GM19240 (cell line): ENCODE data around the gene FOXC2.

ENCODE experiments used
- DNase-seq: peaks from one replicate; pipeline ENCODE4 v3.0.0; 2011; ENCODE audit warnings: low spot score; ENCODE audit not compliant: insufficient read length

Gene FOXC2

GRCh38 chr16:86566601-86566965 lies at the start of gene FOXC2:
FOXC2 (plus strand) TSS chr16:86566829; CDS start chr16:86567336, 507 bp downstream.
- DNase-seq, result no peak

GRCh38 chr16:86517033-86517432 lies 49.6 kb upstream of the FOXC2 start:
- no peak for DNase-seq

GRCh38 chr16:86517652-86518258 lies 48.9 kb upstream of the FOXC2 start:
- DNase-seq, result no peak

DNA sequence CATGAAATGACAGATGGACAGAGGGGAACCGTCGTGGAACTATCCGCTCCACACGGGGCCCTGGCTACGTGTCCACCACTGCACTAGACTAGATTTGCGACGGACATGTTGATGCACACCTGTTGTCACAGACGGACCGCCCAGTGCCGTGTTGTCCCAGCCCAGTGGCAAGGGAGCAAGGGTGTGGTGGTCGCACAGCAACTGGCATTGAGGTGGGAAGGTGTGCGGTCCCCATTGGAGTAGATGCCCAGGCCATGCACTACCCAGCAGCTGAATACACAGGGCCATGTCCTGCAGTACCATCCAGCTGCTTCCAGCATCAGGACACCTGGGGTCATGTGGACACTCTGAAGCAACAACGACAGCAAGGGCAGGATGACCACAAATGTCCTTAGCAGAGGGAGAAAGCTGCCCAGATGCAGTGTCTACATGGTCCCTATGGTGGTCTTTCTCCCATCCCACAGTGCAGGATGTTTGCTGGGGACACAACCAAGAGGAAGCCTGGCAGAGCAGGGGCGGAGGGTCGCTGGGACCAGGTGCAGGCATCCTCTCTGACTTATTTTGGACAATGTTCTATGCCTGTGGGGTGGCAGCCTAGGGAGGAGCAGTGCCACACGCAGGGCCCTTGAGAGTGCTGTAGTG lies 47.5 kb upstream of the FOXC2 start:
- DNase-seq, result no peak

GRCh38 chr16:86519649-86520316 lies 46.8 kb upstream of the FOXC2 start:
- DNase-seq, result peak; percentile 66

DNA sequence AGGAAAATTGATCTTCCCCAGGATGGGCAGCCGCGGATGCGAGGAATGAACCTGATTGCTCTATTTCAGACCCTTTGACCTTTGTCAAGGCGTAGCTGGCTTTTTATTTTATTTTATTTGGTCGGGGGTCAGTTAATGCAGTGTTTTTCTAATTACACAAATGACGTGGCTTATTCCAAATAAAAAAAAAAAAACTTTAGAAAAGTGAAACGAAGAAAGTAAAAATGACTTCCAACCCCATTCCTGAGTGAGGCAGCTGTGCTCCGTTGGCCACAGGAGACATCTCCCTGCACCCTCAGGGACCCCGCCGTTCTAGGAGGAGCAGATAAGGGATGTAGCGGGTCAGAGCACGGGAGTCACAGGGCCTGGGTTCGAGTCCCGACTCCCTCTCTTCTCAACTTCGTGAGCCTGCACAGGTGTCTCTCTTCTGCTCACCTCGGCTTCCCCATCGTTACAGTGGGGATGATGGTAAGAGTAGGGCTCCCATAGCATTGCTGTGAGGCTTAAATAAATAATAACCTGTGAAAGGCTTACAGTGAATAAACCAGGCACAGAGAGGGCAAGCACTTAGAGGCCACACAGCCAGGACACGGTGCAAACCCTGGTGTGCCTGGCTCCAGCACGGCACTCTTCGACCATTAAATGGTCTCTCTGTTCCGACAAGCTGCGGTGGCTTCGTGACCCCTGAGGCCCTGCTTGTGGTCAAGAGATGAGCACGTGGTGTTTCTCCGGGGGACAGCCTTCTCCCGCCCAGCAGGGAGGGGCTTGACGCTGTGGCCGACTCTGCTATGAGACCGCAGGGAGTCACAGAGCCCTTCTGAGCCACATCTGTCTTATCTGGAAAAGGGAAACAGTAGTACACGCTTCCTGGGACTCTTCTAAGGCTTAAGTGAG lies 46.1 kb upstream of the FOXC2 start:
- no peak for DNase-seq

DNA sequence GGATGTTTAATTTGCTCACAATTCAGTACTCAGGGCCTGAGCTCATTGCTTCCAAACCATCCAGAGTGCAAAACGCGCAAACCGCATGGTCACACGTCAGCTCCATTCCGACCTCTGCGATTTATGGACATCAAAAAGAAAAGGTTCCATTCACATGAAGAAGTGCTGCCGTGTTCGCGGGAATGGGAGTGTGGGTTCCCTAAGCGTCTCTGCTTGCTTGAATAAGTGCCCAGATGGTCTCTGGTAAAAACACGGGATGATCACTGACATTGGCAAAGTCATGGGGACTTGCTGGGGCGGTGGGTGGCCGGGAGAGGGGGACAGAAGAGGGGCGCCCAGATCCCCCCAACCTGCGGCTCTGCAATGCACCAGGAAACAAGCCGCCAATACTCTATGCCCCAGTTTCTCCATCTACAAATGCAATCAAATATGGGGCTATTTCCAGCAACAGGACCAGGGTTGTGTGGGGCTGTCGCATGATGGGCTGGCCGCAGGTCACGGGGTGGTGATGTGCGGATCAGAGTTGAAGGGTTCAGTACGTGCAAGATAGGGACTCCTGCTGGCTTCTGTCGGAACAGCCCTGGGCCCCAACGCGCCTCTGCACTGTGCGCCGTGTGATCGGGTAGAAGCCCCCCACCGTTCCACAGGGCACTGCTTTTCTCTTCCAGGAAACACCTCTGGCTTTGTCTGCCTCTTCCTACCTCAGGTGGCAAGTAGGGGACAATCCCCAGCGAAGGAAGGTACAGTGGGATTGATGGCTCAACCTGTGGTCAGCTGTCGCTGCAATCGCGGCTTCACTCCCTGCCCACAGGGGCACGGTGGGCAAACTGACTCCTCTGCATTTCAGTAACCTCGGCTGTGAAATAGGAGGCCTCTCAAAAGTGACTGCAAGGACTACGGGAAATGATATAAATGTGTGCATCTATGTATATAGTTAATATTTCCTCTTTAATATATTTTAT lies 45.1 kb upstream of the FOXC2 start:
- no peak for DNase-seq

DNA sequence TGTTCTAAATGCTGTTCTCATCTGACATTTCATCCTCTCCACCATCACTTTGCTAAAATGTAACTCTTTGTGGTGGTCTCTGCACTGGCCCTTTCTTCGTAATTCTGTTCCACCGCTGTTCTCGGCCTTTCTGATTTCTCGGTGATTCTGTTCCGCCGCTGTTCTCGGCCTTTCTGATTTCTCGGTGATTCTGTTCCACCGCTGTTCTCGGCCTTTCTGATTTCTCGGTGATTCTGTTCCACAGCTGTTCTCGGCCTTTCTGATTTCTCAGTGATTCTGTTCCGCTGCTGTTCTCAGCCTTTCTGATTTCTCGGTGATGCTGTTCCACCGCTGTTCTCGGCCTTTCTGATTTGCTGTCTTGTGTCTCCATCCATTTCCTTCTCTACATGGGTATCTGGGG lies 44.0 kb upstream of the FOXC2 start:
- DNase-seq, result no peak

DNA sequence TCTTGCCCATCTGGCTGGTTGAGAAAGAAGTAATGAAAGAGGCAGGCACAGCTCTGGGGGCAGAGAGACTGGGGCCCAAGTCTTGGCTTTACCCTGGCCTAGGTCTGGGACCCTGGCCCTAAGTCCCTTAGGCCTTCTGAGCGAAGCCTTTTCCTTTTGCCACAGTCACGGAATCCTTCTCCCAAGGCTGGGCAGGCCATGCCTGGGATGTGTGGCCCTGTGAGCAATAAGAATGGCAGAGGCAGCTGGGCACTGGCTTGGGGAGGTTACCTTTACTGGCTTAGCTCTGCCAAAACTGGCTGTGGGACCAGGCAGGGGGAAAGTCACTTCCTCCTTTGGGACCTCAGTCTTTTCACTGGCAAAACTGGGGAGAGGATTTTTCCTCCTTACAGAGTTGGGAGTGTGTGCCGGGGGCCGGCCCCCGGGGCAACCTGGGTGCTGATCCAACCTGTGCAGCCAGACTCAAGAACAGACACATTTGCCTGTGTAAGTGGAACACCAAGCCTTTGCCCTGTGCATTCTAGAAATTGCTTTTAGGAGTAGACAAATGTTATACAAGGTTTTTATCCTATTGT lies 43.4 kb upstream of the FOXC2 start:
- no peak for DNase-seq

DNA sequence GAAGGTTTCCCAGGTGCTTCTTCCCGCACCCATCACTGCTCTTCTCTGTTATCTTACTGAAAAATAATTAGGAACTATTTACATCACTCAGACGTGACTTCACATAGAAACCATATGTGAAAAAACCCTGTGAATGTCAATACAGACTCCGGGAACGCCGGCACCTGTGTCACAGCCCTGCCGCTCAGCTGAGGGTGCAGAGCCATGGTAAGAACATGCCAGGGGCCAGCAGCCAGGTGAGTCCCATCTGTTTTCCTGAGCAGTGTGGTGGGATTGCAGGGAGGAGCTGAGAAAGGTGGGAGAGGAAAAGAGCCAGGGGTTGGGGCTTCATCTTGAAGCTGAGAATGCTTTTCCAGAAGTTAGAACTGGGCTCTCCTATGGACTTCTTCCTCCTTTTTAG lies 42.6 kb upstream of the FOXC2 start:
- no peak for DNase-seq

- no peak for DNase-seq
Observed at GRCh38 chr16:86525696-86526095, 40.9 kb upstream of the FOXC2 start.

DNA sequence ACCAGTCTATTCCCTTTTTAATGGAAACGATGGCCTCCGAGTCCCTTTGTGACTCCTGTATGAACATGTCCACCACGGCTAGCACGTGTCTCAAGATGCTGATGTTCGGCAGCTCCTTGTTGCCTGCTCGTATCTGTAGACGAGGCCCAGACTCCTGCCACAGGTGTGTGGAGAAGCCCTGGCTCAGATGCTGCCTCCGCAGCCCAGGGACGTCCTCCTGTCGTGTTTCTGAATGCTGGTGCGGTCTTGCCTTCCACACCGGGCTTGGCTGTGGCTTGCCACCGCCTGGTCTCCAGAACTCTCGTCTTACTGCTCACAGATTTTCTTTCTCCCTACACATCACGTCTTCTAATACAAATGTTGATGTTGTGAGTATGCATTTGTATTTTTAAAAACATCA lies 39.3 kb upstream of the FOXC2 start:
- no peak for DNase-seq

DNA sequence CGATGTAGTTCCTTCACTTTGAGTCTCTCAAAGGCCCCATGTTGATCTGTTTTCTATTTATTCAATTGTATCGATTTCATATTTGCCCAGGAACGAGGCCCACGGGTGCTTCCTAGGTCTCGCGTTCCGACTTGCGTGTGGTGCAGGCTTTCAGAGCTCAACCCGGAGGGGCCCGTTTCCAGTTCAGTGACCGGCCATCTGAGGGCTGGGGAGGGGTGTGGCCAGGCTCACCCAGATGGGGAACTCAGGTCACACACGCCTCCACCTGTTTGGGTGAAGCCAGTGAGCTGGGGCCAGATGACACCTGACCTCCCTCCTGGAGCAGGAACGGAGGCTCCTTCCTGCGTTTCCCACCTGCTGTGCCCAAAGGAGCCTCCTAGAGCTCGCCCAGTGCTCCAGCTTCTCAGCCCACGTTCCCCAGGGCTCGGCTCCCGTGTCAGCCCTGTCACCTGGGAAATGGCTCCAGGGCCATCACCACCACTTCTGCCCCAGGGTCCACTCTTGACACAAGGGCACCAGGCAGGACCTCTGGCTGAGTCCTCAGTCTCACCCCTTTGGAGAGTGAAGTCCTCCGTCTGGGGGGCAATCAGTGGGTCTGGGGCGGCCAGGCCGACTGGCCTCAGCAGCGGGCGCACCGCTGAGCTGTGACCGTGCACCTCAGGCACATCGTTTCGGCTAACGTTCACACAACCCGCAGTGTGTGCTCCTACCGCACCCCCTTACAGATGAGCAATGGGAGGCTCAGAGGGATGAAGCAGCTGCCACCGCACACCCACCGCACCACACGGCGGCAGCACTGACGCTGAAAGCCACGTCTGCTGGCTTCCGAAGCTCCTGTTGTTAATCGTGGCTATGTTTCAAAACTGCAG lies 38.3 kb upstream of the FOXC2 start:
- DNase-seq, result no peak

DNA sequence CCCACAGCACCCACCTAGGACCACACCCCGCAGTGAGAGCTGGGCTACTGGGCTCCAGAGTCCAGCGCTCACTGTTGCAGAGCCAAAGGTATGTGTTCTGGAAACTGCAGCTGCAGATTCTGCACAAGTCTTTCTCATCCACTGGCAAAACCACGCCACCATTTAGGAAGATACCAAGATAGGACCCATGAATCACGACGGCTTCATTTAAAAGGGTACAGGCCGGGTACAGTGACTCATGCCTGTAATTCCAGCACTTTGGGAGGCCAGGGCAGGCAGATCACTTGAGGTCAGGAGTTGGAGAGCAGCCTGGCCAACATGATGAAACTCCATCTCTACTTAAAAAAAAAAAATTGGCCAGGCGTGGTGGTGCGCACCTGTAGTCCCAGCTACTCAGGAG lies 37.5 kb upstream of the FOXC2 start:
- DNase-seq, result no peak

DNA sequence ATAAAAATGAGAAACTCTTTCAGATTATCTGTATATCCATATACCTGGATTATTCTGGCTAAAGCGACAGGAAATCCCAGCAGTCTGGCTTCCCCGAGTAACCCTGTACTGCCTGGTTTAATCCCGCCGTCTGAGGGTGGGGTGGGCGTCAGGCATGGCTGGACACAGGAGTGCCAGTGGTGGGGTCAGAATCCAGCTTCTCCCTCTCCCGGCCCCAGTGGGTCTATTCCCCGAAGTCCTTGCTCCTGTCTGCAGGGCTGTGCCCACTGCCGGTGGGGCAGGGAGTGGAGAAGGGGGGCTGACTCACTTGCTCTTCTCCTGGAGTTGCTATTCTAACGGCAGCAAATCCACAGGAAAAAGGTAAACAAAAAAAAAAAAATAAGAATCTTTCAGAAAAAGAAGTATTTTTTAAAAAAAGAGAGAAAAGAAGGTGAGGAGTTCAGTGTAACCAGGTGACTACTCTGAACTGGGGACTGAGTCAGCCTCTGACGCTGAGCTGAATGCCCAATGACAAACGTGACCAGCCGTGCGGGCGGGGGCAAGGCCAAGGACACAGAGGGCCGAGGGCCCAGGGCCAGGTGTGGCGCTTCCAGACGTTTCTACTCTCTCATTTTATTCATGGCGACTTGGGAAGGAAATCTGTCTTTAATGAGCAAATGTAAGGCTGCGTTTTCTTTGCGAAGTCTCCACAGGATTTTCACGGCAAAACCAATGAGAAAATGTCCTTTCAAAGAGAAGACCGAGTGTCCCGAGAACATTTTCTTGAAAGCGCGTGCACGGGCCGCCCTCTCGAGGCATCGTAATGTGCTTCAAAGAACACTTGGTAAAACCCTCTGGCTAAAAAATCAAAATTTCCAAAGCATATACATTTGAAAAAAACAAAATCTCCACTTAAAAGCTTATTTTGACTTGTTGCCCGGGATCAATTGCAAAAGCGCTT lies 36.1 kb upstream of the FOXC2 start:
- no peak for DNase-seq

GRCh38 chr16:86531191-86531545 lies 35.5 kb upstream of the FOXC2 start:
- DNase-seq, result no peak

- no peak for DNase-seq
Observed at GRCh38 chr16:86531641-86532525, 34.7 kb upstream of the FOXC2 start.

DNA sequence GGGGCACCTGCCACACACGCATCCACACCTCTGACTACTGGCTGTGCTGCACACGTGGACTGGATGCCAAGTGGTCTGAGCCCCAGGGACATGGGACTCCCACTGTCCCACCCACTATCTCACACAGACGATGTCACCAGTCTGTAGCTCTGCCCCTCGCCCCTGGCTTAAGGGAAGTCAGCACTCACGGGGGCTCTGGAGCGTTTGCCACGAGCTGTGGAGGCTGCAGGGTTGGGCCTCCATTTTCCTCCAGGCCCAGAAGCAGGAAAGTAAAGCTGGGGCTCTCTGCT lies 34.2 kb upstream of the FOXC2 start:
- no peak for DNase-seq
